HepG2 (cell line): Measurements from ENCODE around the gene EIF5B. TPM values are rescaled to one million over a fixed set of nuclear protein-coding genes. Genes with fewer than 3 reads are reported as not detected.

ENCODE experiments used
- ATAC-seq: fragments of 200-7000 bp; cut with Tn5 transposase; 3 replicates; pipeline ENCODE4 v1.9.1; 2020; ENCODE audit warnings: mild to moderate bottlenecking, moderate library complexity
- BruUV-seq: library from RNA; stranded (reverse); fragments of 400-500 nt; replicated peaks from 2 replicates; lab custom pipeline; 2021; lab: Mats Ljungman, UMichigan
- CTCF ChIA-PET: fragments of 300-600 bp; formaldehyde crosslinking; extraction: SDS; loops from one replicate; lab custom pipeline; 2021; ENCODE audit warnings: low total read pairs, inconsistent platforms, low intra/inter-chr PET ratio; lab: Yijun Ruan, JAX
- POLR2A ChIA-PET: fragments of 350-600 bp; sonication (Branson Sonifier 250); formaldehyde crosslinking; loops from one replicate; lab custom pipeline; 2020; ENCODE audit warnings: antibody characterized with exemption, inconsistent platforms; lab: Yijun Ruan, JAX
- DNase-seq: peaks from one replicate; pipeline ENCODE4 v3.0.0-alpha.2; 2015; ENCODE audit warnings: low spot score
- FAIRE-seq: peaks from 3 replicates; lab custom pipeline; 2011; peaks lifted over from hg19 to GRCh38; lab: Jason Lieb, UNC
- H2AFZ ChIP-seq: one replicate; pipeline ENCODE4 v1.6.1; 2011; ENCODE audit warnings: low read length, inconsistent platforms
- H3K27ac ChIP-seq: fragments of 300-600 bp; 3 replicates; pipeline ENCODE4 v1.8.0; 2011; ENCODE audit warnings: mixed run types, mild to moderate bottlenecking, mixed read lengths, low read length, inconsistent platforms; ENCODE audit not compliant: insufficient read depth; ENCODE audit errors: extremely low read length
- H3K27me3 ChIP-seq, 2 experiments: fragments of 200-600 bp in 1 of 2; 2 replicates in 1 of 2; 3 replicates in 1 of 2; pipeline versions ENCODE4 v1.6.0 to v1.8.0; 2011; ENCODE audit warnings: low read length in 2 of 2, mild to moderate bottlenecking in 2 of 2, moderate library complexity in 2 of 2, inconsistent platforms in 1 of 2; ENCODE audit not compliant: insufficient read depth in 2 of 2, control insufficient read depth in 1 of 2
- H3K36me3 ChIP-seq, 2 experiments: fragments of 200-600 bp in 1 of 2; replicated peaks in 1 of 2; 2 replicates in 1 of 2; 3 replicates in 1 of 2; pipeline versions ENCODE4 v1.5.1 to v1.8.0; 2011; ENCODE audit warnings: low read length in 2 of 2, inconsistent platforms in 1 of 2; ENCODE audit not compliant: insufficient read depth in 2 of 2, control insufficient read depth in 1 of 2
- H3K4me1 ChIP-seq: 2 replicates; pipeline ENCODE4 v1.5.1; 2012; ENCODE audit warnings: low read length, inconsistent platforms; ENCODE audit not compliant: insufficient read depth
- H3K4me2 ChIP-seq: 2 replicates; pipeline ENCODE4 v1.6.0; 2011; ENCODE audit warnings: low read depth, low read length, inconsistent platforms
- H3K4me3 ChIP-seq, 3 experiments: fragments of 200-600 bp in 1 of 3; sonication (generic), shearing (Covaris generic) in 1 of 3; replicated peaks in 1 of 3; 2 replicates each; pipeline ENCODE4 v1.5.1; 2011 to 2016; ENCODE audit warnings: low read length in 3 of 3, inconsistent platforms in 2 of 3, low read depth in 2 of 3, mild to moderate bottlenecking in 2 of 3, control low read depth in 1 of 3, mixed read lengths in 1 of 3; ENCODE audit not compliant: insufficient read depth in 1 of 3
- H3K79me2 ChIP-seq: one replicate; pipeline ENCODE4 v1.6.1; 2011; ENCODE audit warnings: low read length, inconsistent platforms; ENCODE audit not compliant: insufficient read depth
- H3K9ac ChIP-seq: 2 replicates; pipeline ENCODE4 v1.6.0; 2011; ENCODE audit warnings: mild to moderate bottlenecking, low read depth, low read length, inconsistent platforms; ENCODE audit not compliant: insufficient read depth
- H3K9me3 ChIP-seq: 2 replicates; pipeline ENCODE4 v1.5.1; 2012; ENCODE audit warnings: mild to moderate bottlenecking, low read length
- H4K20me1 ChIP-seq: 2 replicates; pipeline ENCODE4 v1.6.0; 2011; ENCODE audit warnings: inconsistent platforms, mild to moderate bottlenecking, low read length, moderate library complexity; ENCODE audit not compliant: insufficient read depth
- EHMT2 ChIP-seq: fragments of 200-600 bp; sonication (generic); IDR thresholded peaks from 2 replicates; pipeline ENCODE4 v1.7.0; 2017; ENCODE audit warnings: antibody characterized with exemption, low read depth, low read length, borderline replicate concordance
- RARG ChIP-seq: sonication (generic); formaldehyde crosslinking; IDR thresholded peaks from 2 replicates; pipeline ENCODE4 v1.4.0; 2020; ENCODE audit warnings: low read depth, mild to moderate bottlenecking, missing genetic modification reagents
- RBAK ChIP-seq: sonication (generic); formaldehyde crosslinking; IDR thresholded peaks from 2 replicates; pipeline ENCODE4 v1.5.1; 2020; ENCODE audit warnings: mild to moderate bottlenecking, missing genetic modification reagents
- SMC3 ChIP-seq: IDR thresholded peaks from 2 replicates; pipeline ENCODE4 v1.6.1; 2011; ENCODE audit warnings: low read length, improper control_type of control experiment
- ZBTB14 ChIP-seq: sonication (generic); formaldehyde crosslinking; IDR thresholded peaks from 2 replicates; pipeline ENCODE4 v1.4.0; 2020; ENCODE audit warnings: missing genetic modification reagents
- ZKSCAN8 ChIP-seq: IDR thresholded peaks from 2 replicates; pipeline ENCODE4 v1.6.1; 2016; ENCODE audit warnings: borderline replicate concordance, missing genetic modification reagents, missing compliant biosample characterization
- ZNF143 ChIP-seq: sonication (generic); formaldehyde crosslinking; IDR thresholded peaks from 2 replicates; pipeline ENCODE4 v1.4.0; 2020; ENCODE audit warnings: missing genetic modification reagents
- ZNF296 ChIP-seq: sonication (generic); formaldehyde crosslinking; conservative IDR thresholded peaks from 2 replicates; pipeline ENCODE4 v1.5.0; 2020; ENCODE audit warnings: mild to moderate bottlenecking, missing genetic modification reagents
- ZNF460 ChIP-seq: sonication (generic); formaldehyde crosslinking; IDR thresholded peaks from 2 replicates; pipeline ENCODE4 v1.5.1; 2020; ENCODE audit warnings: missing genetic modification reagents, mild to moderate bottlenecking, borderline replicate concordance
- ZNF883 ChIP-seq: sonication (generic); formaldehyde crosslinking; IDR thresholded peaks from 2 replicates; pipeline ENCODE4 v1.5.1; 2020; ENCODE audit warnings: mild to moderate bottlenecking, missing genetic modification reagents; ENCODE audit errors: not compliant biosample characterization
- WGBS: methylation state at CpG from one replicate; pipeline ENCODE4 v1.1.6; 2017; ENCODE audit warnings: low lambda C conversion rate; 5-methylcytosine and 5-hydroxymethylcytosine counted together
- in situ Hi-C: cut with HindIII; loops from 2 replicates; pipeline ENCODE4 v1.10.0; 2017; ENCODE audit warnings: low pct_unique_long_range_greater_than_20kb; ENCODE audit not compliant: extremely low pct_ligation_motif_present
- intact Hi-C: fragments of 100-400 bp; cut with micrococcal nuclease; formaldehyde crosslinking; loops from one replicate; pipeline ENCODE4 v1.10.0; 2022; ENCODE audit not compliant: unreplicated experiment
- polyA plus RNA-seq, 8 experiments: library from polyadenylated mRNA; depleted of rRNA in 3 of 8; stranded (reverse) in 7 of 8; unstranded in 1 of 8; fragments of >200 nt; fragmentation: Illumina TruSeq in 4 of 8; extraction: Trizol in 4 of 8; gene quantifications; 2 replicates each; pipeline versions ENCODE4 v1.2.1 to v1.2.3, GENCODE V29; 2011 to 2016; ENCODE audit warnings: low read depth in 4 of 8, missing spikeins in 1 of 8, mixed read lengths in 1 of 8; ENCODE audit not compliant: insufficient read depth in 1 of 8
- total RNA-seq, 5 experiments: library from RNA; depleted of rRNA; stranded (reverse); fragments of >200 nt; fragmentation: Illumina TruSeq; extraction: Trizol; gene quantifications; 2 replicates each; pipeline ENCODE4 v1.2.3, GENCODE V29; 2016; ENCODE audit warnings: low read depth in 1 of 5
- TF ChIP-seq, protein P1 (sequence below): IDR thresholded peaks from 2 replicates; pipeline ENCODE4 v1.6.1; 2012; ENCODE audit warnings: inconsistent platforms

Gene EIF5B
- total and polyA plus RNA-seq, 2 of the 13 experiments (the other 11 are each of a cell fraction or from before 2014, with no cell fraction given), result 8.8 to 32.1 TPM

- TF ChIP-seq ZBTB14 (CRISPR knock-in tag), result no peak
Observed at GRCh38 chr2:99436874-99437273, 99.7 kb downstream of the EIF5B start (continued).

GRCh38 chr2:99439971-99440505 is 102.8 kb downstream of the EIF5B start:
- no peak overlapping the region for H2AFZ ChIP-seq
- 94% methylated on average over 4 of the region's 4 CpGs for WGBS
- H3K79me2 ChIP-seq, result peaks cover 4% of the 10 kb centered on the region
- TF ChIP-seq RARG (CRISPR knock-in tag), result no peak
- no peak for TF ChIP-seq ZNF460 (CRISPR knock-in tag)
- no peak for TF ChIP-seq RBAK
- TF ChIP-seq ZKSCAN8 (CRISPR knock-in tag), result no peak
- TF ChIP-seq ZNF883, result no peak
- no peak for TF ChIP-seq ZNF143 (CRISPR knock-in tag)
- no peak for TF ChIP-seq ZNF296 (CRISPR knock-in tag)
- TF ChIP-seq SMC3, result no peak
- TF ChIP-seq, protein P1, sequence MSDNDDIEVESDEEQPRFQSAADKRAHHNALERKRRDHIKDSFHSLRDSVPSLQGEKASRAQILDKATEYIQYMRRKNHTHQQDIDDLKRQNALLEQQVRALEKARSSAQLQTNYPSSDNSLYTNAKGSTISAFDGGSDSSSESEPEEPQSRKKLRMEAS, result no peak
- no peak for TF ChIP-seq EHMT2
- in situ Hi-C loops, result no loop called here
- H3K27me3 ChIP-seq, result no peaks in the 10 kb centered on the region
- DNase-seq, result no peak
- H3K4me3 ChIP-seq, result no peak overlapping the region
- FAIRE-seq, result no peak
- POLR2A ChIA-PET, result no interaction called here
- CTCF ChIA-PET, result no interaction called here
- ATAC-seq, result no peak
- H3K4me1 ChIP-seq, result no peaks in the 10 kb centered on the region
- H3K27ac ChIP-seq, result no peak overlapping the region
- H3K9me3 ChIP-seq, result no peaks in the 10 kb centered on the region
- BruUV-seq, result no TSS peak
- no peak overlapping the region for H3K4me2 ChIP-seq
- H4K20me1 ChIP-seq, result no peaks in the 10 kb centered on the region
- no peak overlapping the region for H3K9ac ChIP-seq
- intact Hi-C loops, result loop anchor here (5.0 kb wide), 1 partner anchor 47 kb away; no protein-coding TSS in a partner anchor
- H3K36me3 ChIP-seq, result peaks cover 13 to 54% of the 10 kb centered on the region in 2 experiments
